Ishikawa (cell line): ENCODE data around the gene GAB1.

Experiments
- CEBPB ChIP-seq: IDR thresholded peaks from 2 replicates; pipeline ENCODE4 v1.6.1; 2012
- CREB1 ChIP-seq: IDR thresholded peaks from 2 replicates; pipeline ENCODE4 v1.6.1; 2012; ENCODE audit warnings: low read depth
- EGR1 ChIP-seq: IDR thresholded peaks from 2 replicates; pipeline ENCODE4 v1.6.1; 2012
- EP300 ChIP-seq: IDR thresholded peaks from 2 replicates; pipeline ENCODE4 v1.6.1; 2012; ENCODE audit warnings: borderline replicate concordance
- RAD21 ChIP-seq: IDR thresholded peaks from 2 replicates; pipeline ENCODE4 v1.6.1; 2012; ENCODE audit warnings: low read depth
- TAF1 ChIP-seq: IDR thresholded peaks from 2 replicates; pipeline ENCODE4 v1.6.1; 2012; ENCODE audit warnings: low read depth, mild to moderate bottlenecking
- TCF12 ChIP-seq: IDR thresholded peaks from 2 replicates; pipeline ENCODE4 v1.6.1; 2012; ENCODE audit warnings: low read depth
- TEAD4 ChIP-seq: IDR thresholded peaks from 2 replicates; pipeline ENCODE4 v1.6.1; 2012
- YY1 ChIP-seq: IDR thresholded peaks from 2 replicates; pipeline ENCODE4 v1.6.1; 2012; ENCODE audit warnings: low read depth
- TF ChIP-seq, protein P1 (sequence below): IDR thresholded peaks from 2 replicates; pipeline ENCODE4 v1.6.1; 2012
- TF ChIP-seq, protein P2 (sequence below): IDR thresholded peaks from 2 replicates; pipeline ENCODE4 v1.6.1; 2012; ENCODE audit warnings: low read depth, mild to moderate bottlenecking

- TF ChIP-seq YY1 (no peak), EP300 (no peak), RAD21 (no peak), TAF1 (no peak), CEBPB (no peak), EGR1 (no peak), TEAD4 (no peak), TCF12 (no peak), CREB1 (no peak)
- TF ChIP-seq, protein P1, sequence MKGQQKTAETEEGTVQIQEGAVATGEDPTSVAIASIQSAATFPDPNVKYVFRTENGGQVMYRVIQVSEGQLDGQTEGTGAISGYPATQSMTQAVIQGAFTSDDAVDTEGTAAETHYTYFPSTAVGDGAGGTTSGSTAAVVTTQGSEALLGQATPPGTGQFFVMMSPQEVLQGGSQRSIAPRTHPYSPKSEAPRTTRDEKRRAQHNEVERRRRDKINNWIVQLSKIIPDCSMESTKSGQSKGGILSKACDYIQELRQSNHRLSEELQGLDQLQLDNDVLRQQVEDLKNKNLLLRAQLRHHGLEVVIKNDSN: no peak
- TF ChIP-seq, protein P2, sequence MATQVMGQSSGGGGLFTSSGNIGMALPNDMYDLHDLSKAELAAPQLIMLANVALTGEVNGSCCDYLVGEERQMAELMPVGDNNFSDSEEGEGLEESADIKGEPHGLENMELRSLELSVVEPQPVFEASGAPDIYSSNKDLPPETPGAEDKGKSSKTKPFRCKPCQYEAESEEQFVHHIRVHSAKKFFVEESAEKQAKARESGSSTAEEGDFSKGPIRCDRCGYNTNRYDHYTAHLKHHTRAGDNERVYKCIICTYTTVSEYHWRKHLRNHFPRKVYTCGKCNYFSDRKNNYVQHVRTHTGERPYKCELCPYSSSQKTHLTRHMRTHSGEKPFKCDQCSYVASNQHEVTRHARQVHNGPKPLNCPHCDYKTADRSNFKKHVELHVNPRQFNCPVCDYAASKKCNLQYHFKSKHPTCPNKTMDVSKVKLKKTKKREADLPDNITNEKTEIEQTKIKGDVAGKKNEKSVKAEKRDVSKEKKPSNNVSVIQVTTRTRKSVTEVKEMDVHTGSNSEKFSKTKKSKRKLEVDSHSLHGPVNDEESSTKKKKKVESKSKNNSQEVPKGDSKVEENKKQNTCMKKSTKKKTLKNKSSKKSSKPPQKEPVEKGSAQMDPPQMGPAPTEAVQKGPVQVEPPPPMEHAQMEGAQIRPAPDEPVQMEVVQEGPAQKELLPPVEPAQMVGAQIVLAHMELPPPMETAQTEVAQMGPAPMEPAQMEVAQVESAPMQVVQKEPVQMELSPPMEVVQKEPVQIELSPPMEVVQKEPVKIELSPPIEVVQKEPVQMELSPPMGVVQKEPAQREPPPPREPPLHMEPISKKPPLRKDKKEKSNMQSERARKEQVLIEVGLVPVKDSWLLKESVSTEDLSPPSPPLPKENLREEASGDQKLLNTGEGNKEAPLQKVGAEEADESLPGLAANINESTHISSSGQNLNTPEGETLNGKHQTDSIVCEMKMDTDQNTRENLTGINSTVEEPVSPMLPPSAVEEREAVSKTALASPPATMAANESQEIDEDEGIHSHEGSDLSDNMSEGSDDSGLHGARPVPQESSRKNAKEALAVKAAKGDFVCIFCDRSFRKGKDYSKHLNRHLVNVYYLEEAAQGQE: no peak
Observed at GRCh38 chr4:143437937-143438336, 101.3 kb downstream of the GAB1 start.
